Gastrocnemius medialis (tissue), 4 donors: ENCODE measurements around the gene TUFM. TPM values are rescaled to one million over a fixed set of nuclear protein-coding genes. Genes with fewer than 3 reads are reported as not detected.
A peak's percentile ranks its signal among the peaks of the same experiment; 100 is the strongest.
"Not testable (repeated sequence)": the region's sequence is repeated elsewhere in the genome, so short reads cannot be mapped to it uniquely, and the experiment has no call there.

Experiments used
- ATAC-seq, 2 donors: fragments of 150-250 bp; one replicate each; pipeline ENCODE4 v1.9.1; 2016
- DNase-seq, 2 donors: peaks; one replicate each; pipeline ENCODE4 v3.0.0-alpha.2; 2019
- H3K27ac ChIP-seq, 4 donors: fragments of 200-600 bp; sonication (generic); 1 replicate in 1 of 4; 2 replicates in 3 of 4; pipeline ENCODE4 v1.5.1; 2016 to 2018; ENCODE audit warnings: mild to moderate bottlenecking in 2 of 4, moderate library complexity in 1 of 4
- H3K27me3 ChIP-seq, 3 donors: fragments of 200-600 bp; sonication (generic) in 2 of 3; 1 replicate in 1 of 3; 2 replicates in 2 of 3; pipeline versions ENCODE4 v1.5.1 to v1.6.0; 2016 to 2019; ENCODE audit warnings: mild to moderate bottlenecking in 1 of 3, moderate library complexity in 1 of 3
- H3K36me3 ChIP-seq, 2 donors: fragments of 200-600 bp; sonication (generic) in 1 of 2; one replicate each; pipeline ENCODE4 v1.5.1; 2017 to 2018
- H3K4me1 ChIP-seq, 2 donors: fragments of 200-600 bp; sonication (generic) in 1 of 2; one replicate each; pipeline ENCODE4 v1.5.1; 2016 to 2017; ENCODE audit warnings: mild to moderate bottlenecking in 2 of 2
- H3K4me3 ChIP-seq, 4 donors: fragments of 200-600 bp; sonication (generic) in 3 of 4; 1 replicate in 1 of 4; 2 replicates in 3 of 4; pipeline ENCODE4 v1.5.1; 2016 to 2019; ENCODE audit warnings: mild to moderate bottlenecking in 2 of 4
- H3K9me3 ChIP-seq, 3 donors: fragments of 200-600 bp; sonication (generic) in 2 of 3; 1 replicate in 1 of 3; 2 replicates in 2 of 3; pipeline ENCODE4 v1.5.1; 2016 to 2019
- POLR2A ChIP-seq, 2 donors: fragments of 450-650 bp; IDR thresholded peaks; one replicate each; pipeline ENCODE4 v1.6.1; 2017; ENCODE audit warnings: antibody characterized with exemption in 2 of 2, mild to moderate bottlenecking in 2 of 2, moderate library complexity in 2 of 2
- in situ Hi-C, 4 donors: fragments of 200-750 bp; cut with MboI; loops; one replicate each; pipeline versions ENCODE4 v1.15.0 to v1.8.0; 2017; ENCODE audit warnings: low sequenced_read_pairs in 4 of 4
- intact Hi-C: fragments of 100-400 bp; cut with DNase I; formaldehyde crosslinking; loops from one replicate; pipeline ENCODE4 v1.15.1; 2023; ENCODE audit warnings: low total_unique reads
- total RNA-seq, 4 donors: library from RNA; depleted of rRNA; stranded (reverse); fragments of >200 nt; gene quantifications; one replicate each; pipeline versions ENCODE4 v1.1.0 to v1.2.3, GENCODE V29; 2016
- TF ChIP-seq, protein P1 (sequence below), 5 experiments: fragments of 450-650 bp in 3 of 5; fragments of 200-600 bp in 2 of 5; sonication (generic) in 2 of 5; IDR thresholded peaks in 4 of 5; conservative IDR thresholded peaks in 1 of 5; 1 replicate in 4 of 5; 2 replicates in 1 of 5; pipeline ENCODE4 v1.5.1; 2016 to 2019; ENCODE audit warnings: antibody characterized with exemption in 5 of 5, mild to moderate bottlenecking in 3 of 5, moderate library complexity in 3 of 5

Gene TUFM
- total RNA-seq, result 100 to 1,000 TPM; 140 to 196 (median 167) TPM

DNA sequence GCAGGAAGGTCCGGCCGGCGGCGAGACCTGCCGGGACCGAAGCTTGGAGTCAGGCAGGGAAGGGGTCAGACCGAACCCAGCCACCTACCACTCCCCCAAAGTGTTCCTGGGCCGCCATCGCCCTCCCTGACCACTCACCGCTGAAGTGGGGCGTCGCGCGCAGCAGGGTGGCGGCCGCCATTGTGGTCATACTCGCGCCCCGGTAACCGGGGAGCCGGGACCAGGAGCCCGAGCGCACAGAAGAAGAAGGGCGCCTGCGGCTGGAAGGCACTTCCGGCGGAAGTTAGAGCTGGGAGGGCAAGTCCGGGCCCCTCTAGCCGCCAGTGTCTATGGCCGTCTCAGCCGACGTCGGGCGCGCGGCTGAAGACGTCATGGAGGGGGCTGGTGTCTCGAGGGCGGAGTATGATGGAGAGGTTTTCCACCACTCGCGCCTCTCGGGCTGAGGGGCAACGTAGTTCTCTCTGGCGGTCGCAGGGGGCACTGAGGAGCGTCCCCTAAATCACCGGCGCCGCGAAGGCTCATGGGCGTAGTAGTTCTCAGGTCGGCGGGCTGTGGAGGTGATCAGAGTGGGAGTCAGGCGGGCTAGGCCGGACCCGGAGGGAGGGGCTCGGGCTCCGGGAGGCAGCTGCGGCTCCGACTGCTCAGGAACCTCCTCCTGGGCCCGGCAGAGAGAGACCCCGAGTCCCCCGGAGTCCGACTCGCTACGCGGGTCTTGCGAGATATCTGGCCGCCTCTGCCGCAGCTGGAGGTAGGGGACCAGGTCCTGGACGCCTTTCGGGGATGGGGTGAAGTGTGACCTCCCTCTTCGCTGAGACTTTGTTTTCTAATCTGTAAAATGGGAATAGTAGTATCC is at the start of gene TUFM:
TSS of gene TUFM (minus strand) at position 269 of the 853 bp plus-strand sequence. CDS start at position 190, 79 bp downstream.
- TF ChIP-seq, protein P1, sequence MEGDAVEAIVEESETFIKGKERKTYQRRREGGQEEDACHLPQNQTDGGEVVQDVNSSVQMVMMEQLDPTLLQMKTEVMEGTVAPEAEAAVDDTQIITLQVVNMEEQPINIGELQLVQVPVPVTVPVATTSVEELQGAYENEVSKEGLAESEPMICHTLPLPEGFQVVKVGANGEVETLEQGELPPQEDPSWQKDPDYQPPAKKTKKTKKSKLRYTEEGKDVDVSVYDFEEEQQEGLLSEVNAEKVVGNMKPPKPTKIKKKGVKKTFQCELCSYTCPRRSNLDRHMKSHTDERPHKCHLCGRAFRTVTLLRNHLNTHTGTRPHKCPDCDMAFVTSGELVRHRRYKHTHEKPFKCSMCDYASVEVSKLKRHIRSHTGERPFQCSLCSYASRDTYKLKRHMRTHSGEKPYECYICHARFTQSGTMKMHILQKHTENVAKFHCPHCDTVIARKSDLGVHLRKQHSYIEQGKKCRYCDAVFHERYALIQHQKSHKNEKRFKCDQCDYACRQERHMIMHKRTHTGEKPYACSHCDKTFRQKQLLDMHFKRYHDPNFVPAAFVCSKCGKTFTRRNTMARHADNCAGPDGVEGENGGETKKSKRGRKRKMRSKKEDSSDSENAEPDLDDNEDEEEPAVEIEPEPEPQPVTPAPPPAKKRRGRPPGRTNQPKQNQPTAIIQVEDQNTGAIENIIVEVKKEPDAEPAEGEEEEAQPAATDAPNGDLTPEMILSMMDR (IDR thresholded peaks at IDR 0.05 in 4 of 5, conservative IDR thresholded peaks at IDR 0.05 in 1 of 5), result peak; percentile 36 to 81 (median 70)
- peak; percentile 72 to 80 for TF ChIP-seq POLR2A (IDR thresholded peaks at IDR 0.05)
- Histone ChIP-seq H3K4me3 (peak within 1 kb of the TSS; percentile 93 to 100 (median 98)), H3K27ac (peak within 1 kb of the TSS; percentile 92 to 96 (median 94)), H3K36me3 (peaks cover 0 to 37% of the 10 kb centered on the region in 2 donors), H3K4me1 (peaks cover 20 to 24% of the 10 kb centered on the region in 2 donors), H3K9me3 (no peaks in the 10 kb centered on the region), H3K27me3 (no peaks in the 10 kb centered on the region)
- intact Hi-C loops (loop anchor here (1.0 to 2.0 kb wide), 4 partner anchors 17 to 104 kb away; partner anchors contain the start of genes ATXN2L, NFATC2IP, RABEP2 and SH2B1), in situ Hi-C loops (loop anchor here in 1 of 4 donors (25.0 kb wide), 1 partner anchor 309 kb away; the partner anchor contains the start of gene NUPR1)
- peak; percentile 98 for DNase-seq
- peak; percentile 93 to 96 for ATAC-seq

DNA sequence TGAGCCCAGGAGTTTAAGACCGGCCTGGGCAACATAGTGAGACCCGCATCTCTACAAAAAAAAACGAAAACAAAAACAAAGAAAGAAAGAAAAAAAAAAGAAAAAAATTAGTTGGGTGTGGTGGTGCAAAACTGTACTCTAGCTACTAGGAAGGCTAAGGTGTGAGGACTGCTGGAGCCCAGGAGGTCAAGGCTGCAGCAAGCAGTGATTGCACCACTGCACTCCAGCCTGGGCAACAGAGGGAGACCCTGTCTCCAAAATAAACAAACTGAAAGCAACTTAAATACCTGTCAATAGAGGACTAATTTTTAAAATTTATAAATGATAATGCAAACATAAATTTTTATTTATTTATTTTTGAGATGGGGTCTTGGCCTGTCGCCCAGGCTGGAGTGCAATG is 49.5 kb upstream of the TUFM start:
- ATAC-seq (no peak), DNase-seq (no peak)
- Histone ChIP-seq H3K4me3 (no peak overlapping the region), H3K9me3 (no peaks in the 10 kb centered on the region), H3K36me3 (peaks cover 0 to 4% of the 10 kb centered on the region in 2 donors), H3K4me1 (peaks cover 5 to 18% of the 10 kb centered on the region in 2 donors), H3K27me3 (no peaks in the 10 kb centered on the region), H3K27ac (peak overlapping the region in 2 of 4 donors; percentile 90)
- intact Hi-C loops (no loop called here), in situ Hi-C loops (no loop called here)
- TF ChIP-seq, protein P1 (IDR thresholded peaks at IDR 0.05 in 4 of 5, conservative IDR thresholded peaks at IDR 0.05 in 1 of 5), result no peak
- no peak for TF ChIP-seq POLR2A (IDR thresholded peaks at IDR 0.05)

DNA sequence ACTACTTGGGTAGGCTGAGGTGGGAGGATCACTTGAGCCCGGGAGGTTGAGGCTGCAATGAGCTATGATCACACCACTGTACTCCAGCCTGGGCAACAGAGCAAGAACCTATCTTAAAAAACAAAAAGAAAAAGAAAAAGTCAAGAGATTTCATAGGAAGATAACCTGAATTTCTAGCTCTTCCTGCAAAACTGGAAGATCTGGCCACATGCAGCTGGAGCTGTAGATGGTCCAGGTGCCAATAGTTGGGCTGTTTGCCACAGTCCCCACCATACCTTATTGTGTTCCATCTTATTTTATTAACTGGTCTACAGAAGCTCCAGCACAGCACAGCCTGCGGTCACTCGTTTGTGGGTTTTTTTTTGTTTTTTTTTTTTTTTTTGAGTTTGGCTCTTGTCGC is 47.1 kb upstream of the TUFM start:
- intact Hi-C loops, result no loop called here
- Histone ChIP-seq H3K4me3 (no peak overlapping the region), H3K9me3 (no peaks in the 10 kb centered on the region), H3K4me1 (peaks cover 5 to 20% of the 10 kb centered on the region in 2 donors), H3K36me3 (peaks cover 0 to 4% of the 10 kb centered on the region in 2 donors), H3K27me3 (no peaks in the 10 kb centered on the region), H3K27ac (peak overlapping the region; percentile 84 to 90 (median 90))
- TF ChIP-seq POLR2A (IDR thresholded peaks at IDR 0.05), result no peak
- TF ChIP-seq, protein P1 (IDR thresholded peaks at IDR 0.05 in 4 of 5, conservative IDR thresholded peaks at IDR 0.05 in 1 of 5), result no peak
- DNase-seq, result no peak
- in situ Hi-C loops, result no loop called here
- ATAC-seq, result no peak

DNA sequence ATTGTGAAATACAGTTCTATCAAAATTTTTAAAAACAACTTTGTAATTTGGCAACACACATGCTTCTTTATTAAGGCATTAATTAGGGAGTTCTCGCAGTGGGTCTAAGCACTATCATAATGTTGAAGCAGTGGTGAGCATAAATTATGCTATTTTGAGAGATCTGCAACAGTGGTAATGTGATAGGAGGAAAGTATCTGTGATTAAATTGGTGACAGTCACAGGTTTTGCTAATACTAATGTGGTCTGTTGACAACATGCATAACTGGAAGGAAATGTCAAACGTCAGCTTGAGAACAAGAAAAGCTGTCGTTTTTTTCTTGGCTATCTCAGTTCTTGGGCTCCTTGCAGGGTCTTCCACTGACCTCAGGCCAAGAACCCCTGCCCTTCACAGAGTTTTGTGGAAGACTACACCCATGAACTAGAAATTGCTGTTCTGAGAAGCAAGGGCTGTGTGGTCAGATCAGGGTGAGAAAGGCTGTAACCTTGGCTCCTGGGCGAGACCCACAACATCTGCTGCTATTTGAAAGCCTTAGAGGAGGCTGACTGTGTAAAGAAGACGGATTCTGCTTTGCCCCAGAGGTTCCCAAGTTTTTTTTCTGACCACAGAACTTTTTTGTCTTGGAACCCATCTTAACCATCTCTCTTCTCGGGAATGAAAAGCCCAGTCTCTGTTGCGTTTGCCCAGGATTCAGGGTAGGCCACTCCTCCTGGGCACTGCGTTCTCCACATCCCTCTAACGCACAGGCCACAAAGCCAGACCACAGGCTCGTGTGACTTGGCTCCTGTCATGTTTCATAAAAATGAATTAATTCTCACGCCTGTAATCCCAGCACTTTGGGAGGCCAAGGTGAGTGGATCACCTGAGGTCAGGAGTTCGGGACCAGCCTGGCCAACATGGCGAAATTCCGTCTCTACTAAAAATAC is 46.1 kb upstream of the TUFM start:
- peaks cover 5 to 20% of the 10 kb centered on the region in 2 donors for H3K4me1 ChIP-seq
- no peaks in the 10 kb centered on the region for H3K9me3 ChIP-seq
- H3K36me3 ChIP-seq, result peaks cover 0 to 13% of the 10 kb centered on the region in 2 donors
- DNase-seq (no peak), ATAC-seq (peak; percentile 51 to 89)
- in situ Hi-C loops, result no loop called here
- no peak overlapping the region for H3K4me3 ChIP-seq
- peak overlapping the region; percentile 84 to 90 (median 90) for H3K27ac ChIP-seq
- intact Hi-C loops, result no loop called here
- H3K27me3 ChIP-seq, result no peaks in the 10 kb centered on the region
- TF ChIP-seq POLR2A (IDR thresholded peaks at IDR 0.05), result no peak
- TF ChIP-seq, protein P1 (IDR thresholded peaks at IDR 0.05 in 4 of 5, conservative IDR thresholded peaks at IDR 0.05 in 1 of 5), result no peak

DNA sequence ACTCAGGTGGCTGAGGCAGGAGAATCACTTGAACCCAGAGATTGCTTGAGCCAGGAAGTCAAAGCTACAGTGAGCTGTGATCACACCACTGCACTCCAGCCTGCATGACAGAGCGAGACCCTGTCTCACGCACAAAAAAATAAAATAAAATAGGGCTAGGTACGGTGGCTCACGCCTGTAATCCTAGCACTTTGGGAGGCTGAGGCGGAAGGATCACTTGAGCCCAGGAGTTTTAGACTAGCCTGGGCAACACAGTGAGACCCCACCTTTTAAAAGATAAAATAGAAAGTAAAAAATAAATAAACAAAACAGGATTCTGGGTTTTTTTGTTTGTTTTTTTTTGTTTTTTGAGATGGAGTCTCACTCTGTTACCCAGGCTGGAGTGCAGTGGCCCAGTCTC is 44.2 kb upstream of the TUFM start:
- in situ Hi-C loops, result not testable (repeated sequence)
- peaks cover 5 to 20% of the 10 kb centered on the region in 2 donors for H3K4me1 ChIP-seq
- peak in 1 of 2 donors; percentile 9 for ATAC-seq

More for the DNA sequence above, 44.2 kb upstream of the TUFM start:
- DNase-seq, H3K27me3 ChIP-seq, H3K4me3 ChIP-seq, H3K9me3 ChIP-seq, intact Hi-C loops: not testable (repeated sequence)
- H3K36me3 ChIP-seq, result peaks cover 0 to 16% of the 10 kb centered on the region in 2 donors
- peak overlapping the region; percentile 84 to 90 (median 90) for H3K27ac ChIP-seq
